Hematopoietic multipotent progenitor cell treated with erythropoietin and hydrocortisone succinate and interleukin-3 and kit ligand, for 4 days (in vitro differentiated cells): Measurements from ENCODE around the gene FGR.

ENCODE experiments used
- DNase-seq: peaks from one replicate; pipeline ENCODE4 v3.0.0-alpha.2; 2015

The FGR gene

DNA sequence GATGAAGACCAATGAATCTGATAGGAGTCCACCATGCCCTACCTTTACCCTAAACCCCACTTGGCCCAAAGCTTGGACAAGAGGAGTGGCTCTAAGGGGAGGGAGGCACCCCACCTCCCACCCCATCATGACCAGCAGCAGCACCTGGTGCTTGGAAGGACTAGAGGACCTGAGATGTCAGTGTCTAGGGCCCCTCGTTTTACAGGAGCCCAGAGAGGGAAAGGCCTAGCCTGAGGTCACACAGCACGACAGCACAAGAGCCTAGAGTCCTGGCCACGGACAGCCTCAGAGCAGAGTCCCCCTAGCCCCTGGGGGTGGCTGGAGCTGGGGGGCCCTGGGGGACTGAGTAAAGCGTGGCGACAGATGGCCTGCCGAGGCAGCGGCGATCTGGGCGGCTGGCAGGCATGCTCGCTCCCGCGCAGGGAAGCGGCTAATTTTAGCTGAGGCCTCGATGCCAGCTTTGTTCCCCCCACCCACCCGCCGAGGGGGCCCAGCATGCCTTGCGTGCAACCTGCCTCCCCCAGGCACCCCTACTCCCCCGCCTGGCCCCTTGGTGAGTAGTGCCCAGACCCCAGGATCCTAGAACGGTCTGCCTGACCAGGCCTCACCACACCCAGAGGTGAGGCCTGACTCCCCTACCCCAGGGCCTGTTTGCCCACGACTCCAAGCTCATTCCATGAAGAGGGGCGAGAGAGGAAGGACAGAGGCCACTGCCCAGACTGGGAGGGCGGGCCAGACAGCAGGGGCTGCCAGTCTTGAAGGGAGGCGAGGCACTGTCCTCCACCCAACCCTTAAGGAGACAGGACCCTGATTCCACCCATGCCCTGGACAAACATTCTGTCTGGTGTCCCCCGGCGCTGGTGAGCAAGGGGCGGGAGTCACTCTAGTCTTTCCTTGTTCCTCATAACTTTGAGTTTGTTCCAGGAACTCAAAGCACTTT lies 70.0 kb downstream of the FGR start:
- no peak for DNase-seq

GRCh38 chr1:27563591-27564471 lies 71.2 kb downstream of the FGR start:
- peak; percentile 54 for DNase-seq

DNA sequence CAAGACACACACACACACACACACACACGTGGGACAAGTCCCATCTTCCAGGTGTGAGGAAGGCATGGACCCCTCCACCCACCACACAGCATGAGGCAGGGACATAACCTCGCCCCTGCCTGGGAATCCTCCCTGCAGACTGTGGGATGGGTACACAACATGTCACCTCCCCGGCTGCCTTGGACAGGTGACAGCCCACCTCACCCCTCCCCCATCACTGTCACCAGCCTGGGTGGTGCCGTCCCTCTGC lies 71.7 kb downstream of the FGR start:
- no peak for DNase-seq

DNA sequence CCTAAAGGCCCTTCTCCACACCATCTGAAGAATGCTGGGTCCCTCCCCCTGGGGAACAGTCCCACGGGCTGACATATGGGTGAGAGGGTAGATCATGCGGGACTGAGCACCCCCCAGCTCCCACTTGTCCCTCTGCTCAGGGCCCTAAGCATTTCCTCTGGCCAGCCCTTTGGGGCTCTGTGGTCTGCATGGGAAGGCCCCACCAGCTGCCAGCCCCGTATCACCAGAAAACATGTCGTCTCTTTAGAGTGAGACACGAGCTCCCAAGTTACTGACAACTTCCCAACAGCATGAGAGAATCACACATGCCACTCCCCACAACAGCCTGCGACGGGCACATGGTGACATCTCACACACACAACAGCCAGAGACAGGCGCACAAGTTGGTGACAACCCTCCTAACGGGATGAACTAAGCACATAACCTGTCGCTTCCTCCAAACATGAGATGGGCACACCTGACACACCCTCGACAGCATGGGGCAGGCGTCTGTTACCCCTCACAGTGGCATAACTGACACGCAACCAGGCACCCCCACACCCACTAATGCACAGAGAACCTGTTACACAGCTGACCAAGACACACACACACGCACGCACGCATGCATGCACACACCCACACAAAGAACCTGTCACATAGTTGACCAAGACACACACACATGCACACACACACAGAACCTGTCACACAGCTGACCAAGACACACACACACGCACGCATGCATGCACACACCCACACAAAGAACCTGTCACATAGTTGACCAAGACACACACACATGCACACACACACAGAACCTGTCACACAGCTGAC lies 72.2 kb downstream of the FGR start:
- DNase-seq = peak; percentile 54
